Stromal cell of bone marrow (primary cell): ENCODE measurements around the gene FBXO31.

Source experiments
- DNase-seq: peaks from one replicate; pipeline ENCODE4 v3.0.0-alpha.2; 2012; ENCODE audit warnings: low read depth

Gene FBXO31

GRCh38 chr16:87327798-87328495 lies 55.6 kb downstream of the FBXO31 start:
- DNase-seq, result no peak

GRCh38 chr16:87326151-87326571 lies 57.4 kb downstream of the FBXO31 start:
- no peak for DNase-seq

- no peak for DNase-seq
Observed at GRCh38 chr16:87325423-87325858, 58.1 kb downstream of the FBXO31 start.

- no peak for DNase-seq
Observed at GRCh38 chr16:87324411-87325275, 58.9 kb downstream of the FBXO31 start.

DNA sequence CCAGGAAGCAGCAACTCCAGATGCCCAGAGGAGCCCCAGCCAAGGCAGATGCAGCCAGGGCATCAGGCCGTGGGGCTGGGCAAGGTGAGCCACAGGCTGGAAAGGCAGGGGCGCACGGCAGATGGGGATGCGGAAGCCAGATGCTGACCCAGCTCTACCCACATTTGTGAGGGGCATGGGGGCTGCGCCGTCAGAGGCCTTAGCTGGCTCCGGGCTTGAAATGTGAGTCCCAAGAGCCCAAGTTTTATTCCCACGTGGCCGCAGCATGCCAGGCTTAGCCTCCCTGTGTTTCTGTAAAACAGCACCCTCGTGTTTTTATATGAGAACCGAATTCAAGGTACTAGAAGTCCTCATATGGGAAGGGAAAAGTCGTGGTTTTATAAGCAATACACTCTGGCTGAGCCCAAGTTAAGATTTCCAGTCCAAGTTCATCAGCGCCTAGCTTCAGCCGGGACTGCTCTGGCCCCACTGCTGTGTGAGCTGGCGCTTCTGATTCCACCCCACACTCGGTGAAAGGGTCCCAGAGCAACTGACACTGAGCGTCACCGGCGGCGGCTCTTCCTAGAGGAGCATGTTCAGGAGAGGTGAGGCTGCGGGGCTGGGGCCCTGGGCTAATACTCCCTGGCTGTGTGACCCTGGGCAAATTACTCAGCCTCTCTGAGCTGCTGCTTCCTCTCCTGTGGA lies 59.7 kb downstream of the FBXO31 start:
- DNase-seq, result no peak

DNA sequence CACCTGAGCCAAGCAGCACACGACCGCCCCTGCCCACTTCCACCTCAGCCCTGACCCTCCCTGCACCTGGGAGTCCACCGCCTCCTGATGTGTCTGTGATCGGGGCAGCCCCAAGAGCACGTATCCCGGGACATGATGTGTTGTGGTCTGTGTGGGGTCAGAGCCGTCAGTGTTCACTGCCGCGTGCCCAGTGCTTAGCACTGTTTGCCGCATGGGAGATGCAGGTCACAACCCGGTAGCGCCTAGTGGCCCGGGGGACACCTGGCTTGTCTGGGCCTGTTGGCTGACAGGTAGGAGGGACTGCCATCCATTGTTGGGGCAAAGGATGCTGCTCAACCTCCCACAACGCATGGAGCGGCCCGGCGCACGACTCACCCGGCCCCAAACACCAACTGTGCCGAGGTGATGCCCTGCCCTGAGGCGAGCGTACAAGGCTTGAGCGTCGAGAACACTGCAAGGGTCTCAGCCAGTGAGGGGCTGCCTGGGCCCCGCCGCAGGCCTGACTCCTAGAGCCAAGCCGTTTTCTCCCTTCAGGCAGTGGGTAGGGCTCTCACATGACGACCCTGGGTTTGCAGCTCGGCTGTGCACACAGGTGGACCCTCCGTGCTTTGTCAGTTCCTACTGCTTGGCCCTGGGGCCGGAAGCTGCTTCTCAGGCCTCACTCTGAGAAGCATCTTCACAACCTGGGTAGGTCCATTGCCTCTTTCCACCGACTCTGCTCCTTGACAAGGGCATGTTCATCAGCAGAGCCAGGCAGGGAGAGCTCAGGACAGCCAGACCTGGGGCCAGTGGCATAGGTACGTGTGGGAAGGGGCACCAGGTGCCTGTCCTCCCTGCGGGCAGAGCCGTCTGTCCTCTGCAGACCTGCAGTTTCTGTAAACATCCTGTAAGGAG lies 60.5 kb downstream of the FBXO31 start:
- no peak for DNase-seq

DNA sequence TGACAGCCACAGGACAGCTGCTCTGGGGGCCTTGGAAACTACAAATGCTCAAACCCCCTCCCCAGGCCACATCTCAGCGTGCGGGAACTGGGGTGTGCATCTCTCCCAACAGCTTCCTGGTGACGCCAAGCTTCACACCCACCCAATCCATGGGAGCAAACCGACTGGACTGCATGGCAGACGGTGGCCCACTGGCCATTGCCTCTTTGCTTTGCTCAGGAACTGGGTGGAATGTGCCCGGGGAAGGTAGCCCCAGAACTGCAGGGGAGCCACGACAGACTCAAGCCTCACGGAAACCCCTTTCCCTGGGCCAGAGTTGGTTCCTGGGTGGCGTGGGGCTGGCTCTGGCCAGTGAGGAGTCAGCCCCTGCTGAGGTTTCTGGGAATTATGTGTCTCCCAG lies 61.2 kb downstream of the FBXO31 start:
- DNase-seq, result no peak

DNA sequence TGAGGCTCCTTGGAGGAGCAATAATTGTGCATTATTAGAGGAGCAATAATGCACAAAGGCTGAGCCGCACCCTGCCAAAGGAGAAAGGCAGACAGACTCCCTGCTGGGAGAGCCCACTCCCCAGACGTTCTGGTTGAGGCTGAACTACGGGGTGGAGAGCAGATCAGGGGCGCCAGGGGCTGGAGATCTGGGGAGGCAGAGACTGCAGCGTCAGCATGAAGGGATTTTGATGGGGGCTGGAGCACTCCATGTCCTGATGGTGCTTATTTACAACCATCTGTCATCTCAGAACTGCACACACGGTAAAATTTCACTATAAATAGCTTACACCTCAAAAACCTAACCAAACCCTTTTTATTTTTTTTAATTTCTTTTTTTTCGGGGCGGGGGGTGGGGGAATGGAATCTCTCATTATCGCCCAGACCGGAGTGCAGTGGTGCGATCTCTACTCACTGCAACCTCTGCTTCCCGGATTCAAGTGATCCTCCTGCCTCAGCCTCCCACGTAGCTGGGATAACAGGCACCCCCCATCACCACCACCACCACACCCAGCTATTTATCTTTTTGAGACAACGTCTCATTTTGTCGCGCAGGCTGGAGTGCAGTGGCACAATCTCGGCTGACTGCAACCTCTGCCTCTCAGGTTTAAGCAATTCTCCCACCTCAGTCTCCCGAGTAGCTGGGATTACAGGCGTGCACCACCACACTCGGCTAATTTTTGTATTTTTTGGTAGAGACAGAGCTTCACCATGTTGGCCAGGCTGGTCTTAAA lies 62.1 kb downstream of the FBXO31 start:
- DNase-seq, result no peak

DNA sequence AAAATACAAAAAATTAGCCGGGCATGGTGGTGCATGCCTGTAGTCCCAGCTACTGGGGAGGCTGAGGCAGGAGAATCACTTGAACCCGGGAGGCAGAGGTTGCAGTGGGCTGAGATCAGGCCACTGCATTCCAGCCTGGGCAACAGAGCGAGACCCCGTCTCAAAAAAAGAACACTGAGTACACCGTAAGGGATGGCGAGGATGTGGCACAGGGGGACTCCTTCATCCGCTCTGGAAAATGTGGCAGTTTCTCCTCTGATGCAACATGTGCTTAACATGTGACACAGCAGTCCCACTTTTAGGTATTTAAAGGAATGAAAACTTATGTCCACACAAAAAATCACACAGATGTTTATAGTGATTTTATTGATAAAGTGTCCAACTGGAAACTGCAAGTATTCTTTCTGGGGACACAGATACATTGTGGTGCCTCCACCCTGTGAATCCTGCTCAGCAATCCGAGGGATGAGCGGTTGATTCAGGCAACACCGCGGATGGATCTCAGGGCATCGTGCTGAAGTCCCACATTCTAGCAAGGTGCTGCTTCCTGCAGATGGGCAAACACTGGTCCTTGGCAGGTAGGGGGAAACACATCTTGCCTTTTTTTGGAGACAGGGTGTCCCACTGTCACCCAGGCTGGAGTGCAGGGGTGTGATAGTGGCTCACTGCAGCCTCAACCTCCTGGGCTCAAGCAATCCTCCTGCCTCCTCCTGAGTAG lies 62.9 kb downstream of the FBXO31 start:
- no peak for DNase-seq

DNA sequence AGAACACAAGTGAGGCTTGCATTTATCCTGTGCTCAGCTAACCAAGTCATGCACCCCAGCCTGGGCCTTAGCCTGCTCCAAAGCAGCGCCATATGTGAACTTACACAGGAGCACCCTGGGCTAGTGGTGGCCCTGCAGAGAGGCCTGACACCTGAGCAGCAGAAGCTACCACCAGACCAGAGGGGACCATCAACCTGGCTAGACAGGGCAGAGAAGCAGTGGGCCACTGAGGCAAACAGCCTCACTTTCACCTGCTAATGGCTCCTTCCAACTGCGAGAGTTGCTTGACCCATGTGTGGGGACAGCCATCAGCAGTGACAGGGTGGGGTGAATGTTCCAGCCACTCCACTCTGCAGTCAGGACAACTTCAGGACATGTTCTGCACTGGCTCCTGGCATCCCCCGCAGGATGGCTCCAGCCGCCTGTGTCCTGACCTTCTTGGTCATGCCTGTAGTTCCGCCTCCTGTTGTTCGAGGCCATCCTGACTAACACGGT lies 63.5 kb downstream of the FBXO31 start:
- no peak for DNase-seq

GRCh38 chr16:87319011-87319410 lies 64.6 kb downstream of the FBXO31 start:
- no peak for DNase-seq

GRCh38 chr16:87317750-87318644 lies 65.6 kb downstream of the FBXO31 start:
- DNase-seq, result no peak

DNA sequence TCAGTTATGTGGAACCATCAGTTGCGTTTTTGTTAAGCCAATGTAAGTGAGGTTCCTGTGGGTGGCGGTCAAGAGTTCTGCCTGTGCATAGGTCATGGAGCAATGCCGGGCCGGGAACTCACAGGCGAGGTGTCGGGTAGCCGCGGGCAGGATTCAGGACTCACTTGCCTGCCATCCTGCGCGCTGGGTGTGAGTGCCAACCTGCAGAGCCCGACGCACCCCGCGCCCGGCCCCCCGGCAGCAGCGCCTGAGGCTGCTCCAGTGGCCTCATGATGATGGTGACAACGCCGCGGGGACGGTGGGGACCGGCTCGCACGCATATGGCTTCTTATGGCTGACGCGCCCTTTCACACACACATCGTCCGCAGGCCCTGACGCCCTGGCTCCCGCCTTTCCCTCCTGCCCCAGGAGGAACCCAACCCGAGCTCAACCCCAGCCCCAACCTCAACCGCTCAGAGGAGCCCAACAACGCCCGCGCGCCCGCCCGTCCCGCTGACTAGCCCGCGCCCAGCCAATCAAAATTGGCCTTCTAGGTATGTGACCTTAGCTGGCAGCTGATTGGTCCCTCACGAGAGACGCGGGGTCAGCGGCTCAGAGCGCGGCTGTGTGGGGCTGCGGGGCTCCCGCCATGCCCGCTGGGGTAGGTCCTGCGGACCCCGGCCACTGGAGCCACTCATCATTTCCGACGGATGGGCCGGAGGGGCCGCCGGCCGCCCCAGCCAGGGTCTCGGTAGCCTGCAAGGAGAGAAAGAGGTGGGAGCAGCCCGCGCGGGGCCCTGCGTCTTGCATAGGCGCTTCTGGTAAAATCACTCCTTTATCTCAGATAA lies 66.4 kb downstream of the FBXO31 start, which contains the start of gene C16orf95:
TSS of gene C16orf95 (minus strand) at position 470 of the 827 bp plus-strand sequence. CDS start at position 320, 150 bp downstream.
- DNase-seq, result peak; percentile 90

GRCh38 chr16:87316450-87316922 lies 67.1 kb downstream of the FBXO31 start:
- no peak for DNase-seq

DNA sequence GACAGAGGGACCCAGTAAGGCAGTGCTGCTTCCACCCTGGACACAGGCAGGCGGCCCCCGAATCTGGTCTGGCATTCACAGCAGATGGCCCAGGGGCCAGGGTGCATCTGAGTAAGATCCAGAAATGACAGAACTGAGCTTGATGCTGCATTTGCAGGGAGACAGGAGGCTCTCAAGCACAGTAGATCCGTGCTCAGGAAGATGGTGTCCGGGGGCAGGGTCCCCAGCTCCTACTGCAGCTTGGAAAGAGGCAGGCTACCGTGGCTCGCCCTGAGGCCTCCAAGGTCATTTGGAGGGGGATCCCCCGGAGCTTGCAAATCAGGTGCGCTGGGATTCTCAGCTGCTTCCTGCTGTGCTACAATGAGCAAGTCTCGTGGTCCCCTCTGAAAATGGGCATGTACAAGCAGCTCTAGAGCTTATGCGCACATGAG lies 68.6 kb downstream of the FBXO31 start:
- DNase-seq, result no peak

GRCh38 chr16:87312008-87312407 lies 71.6 kb downstream of the FBXO31 start:
- DNase-seq, result no peak

GRCh38 chr16:87311387-87311786 lies 72.2 kb downstream of the FBXO31 start:
- DNase-seq, result no peak

DNA sequence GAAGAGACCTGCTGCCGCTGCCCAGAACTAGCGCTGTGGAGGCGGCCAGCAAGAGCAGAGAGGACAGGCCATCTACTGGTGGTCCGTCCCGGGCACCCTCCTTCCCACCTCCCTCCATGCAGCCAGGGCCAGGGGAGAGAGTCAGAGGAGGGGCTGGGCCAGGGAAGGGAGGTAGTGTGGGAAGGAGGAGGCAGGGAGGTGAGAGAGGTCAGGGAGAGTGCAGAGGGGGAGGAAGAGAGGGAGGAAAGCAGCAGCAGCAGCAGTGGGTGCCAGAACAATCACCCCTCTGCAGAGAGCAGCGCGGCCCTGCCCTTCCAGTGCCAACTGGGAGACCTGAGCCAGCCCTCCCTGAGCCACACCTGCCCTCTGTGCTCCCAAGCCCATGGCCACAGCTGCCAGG lies 73.0 kb downstream of the FBXO31 start:
- DNase-seq, result no peak
